ENCODE measurements around the gene COL4A2.

The COL4A2 gene

DNA sequence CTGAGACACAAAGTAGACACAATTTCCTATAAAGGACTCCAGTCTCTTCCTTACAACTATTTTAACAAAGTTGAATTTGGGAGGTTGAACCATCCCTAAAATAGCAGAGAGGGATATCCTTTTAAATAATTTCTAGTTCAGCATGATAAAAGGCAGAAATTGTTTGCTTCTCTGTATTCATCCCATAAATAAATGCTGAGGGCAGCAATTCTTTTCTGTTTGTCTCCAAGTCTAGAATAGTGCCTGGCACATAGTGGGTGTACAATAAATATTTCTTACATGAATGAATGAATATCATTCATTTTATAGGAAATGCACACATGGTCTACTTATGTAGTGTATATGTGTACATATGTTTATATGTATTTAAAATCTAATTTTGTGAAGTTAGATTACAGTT lies 12.5 kb upstream of the COL4A2 start:
- H3K9me3 Mint-ChIP-seq: peaks cover 3% of the 10 kb centered on the region
- peaks cover 31% of the 10 kb centered on the region for H3K4me1 Mint-ChIP-seq
- H3K36me3 Mint-ChIP-seq (ENCODE audit: low read depth): peaks cover 25% of the 10 kb centered on the region
- H3K27me3 Mint-ChIP-seq (ENCODE audit: low read depth): no peaks in the 10 kb centered on the region
- TF ChIP-seq, protein P1, sequence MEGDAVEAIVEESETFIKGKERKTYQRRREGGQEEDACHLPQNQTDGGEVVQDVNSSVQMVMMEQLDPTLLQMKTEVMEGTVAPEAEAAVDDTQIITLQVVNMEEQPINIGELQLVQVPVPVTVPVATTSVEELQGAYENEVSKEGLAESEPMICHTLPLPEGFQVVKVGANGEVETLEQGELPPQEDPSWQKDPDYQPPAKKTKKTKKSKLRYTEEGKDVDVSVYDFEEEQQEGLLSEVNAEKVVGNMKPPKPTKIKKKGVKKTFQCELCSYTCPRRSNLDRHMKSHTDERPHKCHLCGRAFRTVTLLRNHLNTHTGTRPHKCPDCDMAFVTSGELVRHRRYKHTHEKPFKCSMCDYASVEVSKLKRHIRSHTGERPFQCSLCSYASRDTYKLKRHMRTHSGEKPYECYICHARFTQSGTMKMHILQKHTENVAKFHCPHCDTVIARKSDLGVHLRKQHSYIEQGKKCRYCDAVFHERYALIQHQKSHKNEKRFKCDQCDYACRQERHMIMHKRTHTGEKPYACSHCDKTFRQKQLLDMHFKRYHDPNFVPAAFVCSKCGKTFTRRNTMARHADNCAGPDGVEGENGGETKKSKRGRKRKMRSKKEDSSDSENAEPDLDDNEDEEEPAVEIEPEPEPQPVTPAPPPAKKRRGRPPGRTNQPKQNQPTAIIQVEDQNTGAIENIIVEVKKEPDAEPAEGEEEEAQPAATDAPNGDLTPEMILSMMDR (IDR thresholded peaks at IDR 0.05; ENCODE audit: unreplicated experiment in 3 of 3): no peak
- H3K4me3 Mint-ChIP-seq: no peak overlapping the region
- no peak overlapping the region for H3K27ac Mint-ChIP-seq

DNA sequence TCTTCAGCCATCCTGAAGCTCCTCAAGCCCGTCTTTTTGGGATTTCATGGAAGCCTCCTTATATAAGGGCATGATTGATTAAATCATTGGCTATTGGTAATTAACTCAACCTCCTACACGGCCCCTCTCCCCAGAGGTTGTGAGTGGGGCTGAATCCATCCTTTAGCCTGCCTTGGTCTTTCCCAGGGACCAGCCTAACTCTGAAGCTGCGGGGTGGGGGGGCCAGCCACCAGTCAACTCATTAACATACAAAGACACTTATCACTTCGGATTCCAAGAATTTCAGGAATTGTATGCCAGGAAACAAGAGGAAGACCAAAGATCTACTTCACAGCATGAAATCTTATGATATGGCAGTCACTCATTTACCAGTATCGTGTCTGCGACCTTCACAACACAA lies 10.1 kb upstream of the COL4A2 start:
- Mint-ChIP-seq H3K27me3 (ENCODE audit: low read depth) (no peaks in the 10 kb centered on the region), H3K36me3 (ENCODE audit: low read depth) (peaks cover 8% of the 10 kb centered on the region), H3K27ac (peak overlapping the region in 2 of 3 experiments; percentile 9 to 77), H3K4me3 (no peak overlapping the region), H3K4me1 (peaks cover 45% of the 10 kb centered on the region), H3K9me3 (no peaks in the 10 kb centered on the region)
- TF ChIP-seq, protein P1 (IDR thresholded peaks at IDR 0.05; ENCODE audit: unreplicated experiment in 3 of 3): no peak

DNA sequence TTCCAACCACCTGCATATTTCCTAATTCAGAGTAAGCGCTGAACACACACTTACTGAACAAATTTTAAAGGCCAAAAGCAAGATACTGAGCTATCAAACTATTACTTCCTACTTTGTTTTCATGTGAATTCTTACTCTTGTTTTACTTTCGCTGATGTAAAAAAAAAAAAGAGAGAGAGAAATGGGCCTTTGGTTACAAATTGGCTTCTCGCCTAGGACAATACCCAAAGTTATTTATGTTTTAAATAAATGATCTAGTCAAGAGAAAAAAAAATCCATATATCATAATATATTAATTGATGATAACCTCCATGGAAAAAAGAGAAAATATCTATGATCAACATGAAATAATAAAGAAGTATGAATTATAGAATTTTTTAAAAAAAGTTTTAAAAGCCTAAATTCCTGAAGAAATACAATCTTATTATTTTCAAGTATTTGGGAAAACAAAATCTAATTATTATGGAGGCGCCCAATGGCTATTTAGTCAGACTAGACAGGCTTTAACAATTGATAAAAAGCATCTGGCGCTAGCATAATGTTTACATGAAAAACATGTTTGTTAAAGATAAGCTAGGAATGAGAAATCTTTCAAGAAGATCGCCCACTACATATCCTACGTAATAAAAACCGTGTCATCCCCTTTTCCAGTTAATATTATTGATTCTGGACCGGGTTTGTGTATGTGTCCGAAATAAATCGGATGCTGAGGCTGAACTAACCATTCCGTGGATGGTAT lies 9.1 kb upstream of the COL4A2 start:
- H3K27ac Mint-ChIP-seq: peak overlapping the region; percentile 77 to 88 (median 80)
- no peaks in the 10 kb centered on the region for H3K27me3 Mint-ChIP-seq (ENCODE audit: low read depth)
- H3K36me3 Mint-ChIP-seq (ENCODE audit: low read depth): peaks cover 3% of the 10 kb centered on the region
- peaks cover 53% of the 10 kb centered on the region for H3K4me1 Mint-ChIP-seq
- TF ChIP-seq, protein P1 (IDR thresholded peaks at IDR 0.05; ENCODE audit: unreplicated experiment in 3 of 3): no peak
- no peaks in the 10 kb centered on the region for H3K9me3 Mint-ChIP-seq
- no peak overlapping the region for H3K4me3 Mint-ChIP-seq

DNA sequence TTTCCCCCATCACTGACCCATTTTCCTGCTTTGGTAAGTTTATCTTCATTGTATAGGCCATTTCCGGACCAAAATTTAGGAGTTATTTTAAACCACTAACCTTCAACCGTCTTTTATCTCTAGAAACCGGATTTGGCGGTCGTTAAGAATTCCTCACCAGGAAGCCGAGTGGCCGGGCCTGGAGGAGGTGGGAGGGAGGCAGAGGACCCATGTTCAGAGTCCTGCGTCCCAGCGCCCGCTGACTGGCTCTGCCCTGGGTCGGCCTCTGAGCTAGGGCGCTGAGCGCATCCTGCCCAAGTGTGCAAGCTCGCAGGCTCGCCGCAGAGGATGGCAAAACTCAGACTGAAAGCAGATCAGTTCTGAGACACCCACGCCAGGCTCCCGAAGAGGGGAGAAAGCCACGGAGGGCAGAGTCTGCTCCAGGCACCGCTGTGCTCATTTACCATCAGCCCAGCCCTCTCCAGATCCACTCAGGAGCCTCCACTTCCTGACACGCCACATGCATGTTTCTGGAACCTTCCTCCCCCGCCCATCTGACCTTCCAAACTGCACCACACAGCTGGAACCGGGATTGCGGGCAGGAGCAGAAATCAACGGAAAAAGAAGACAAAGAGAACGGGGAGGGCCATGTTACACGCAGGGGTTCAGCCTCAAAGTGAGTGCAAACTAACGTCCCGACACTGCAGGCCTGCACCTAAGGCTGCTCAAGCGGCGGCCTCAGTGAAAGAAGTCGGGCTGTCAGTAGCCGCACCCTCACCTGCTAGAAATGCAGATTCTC lies 8.4 kb upstream of the COL4A2 start:
- no peaks in the 10 kb centered on the region for H3K27me3 Mint-ChIP-seq (ENCODE audit: low read depth)
- peaks cover 3% of the 10 kb centered on the region for H3K36me3 Mint-ChIP-seq (ENCODE audit: low read depth)
- peak overlapping the region; percentile 64 to 80 (median 77) for H3K27ac Mint-ChIP-seq
- H3K4me1 Mint-ChIP-seq: peaks cover 61% of the 10 kb centered on the region
- H3K4me3 Mint-ChIP-seq: peak overlapping the region in 1 of 3 experiments; percentile 41
- TF ChIP-seq, protein P1 (IDR thresholded peaks at IDR 0.05; ENCODE audit: unreplicated experiment in 3 of 3): no peak
- H3K9me3 Mint-ChIP-seq: no peaks in the 10 kb centered on the region

DNA sequence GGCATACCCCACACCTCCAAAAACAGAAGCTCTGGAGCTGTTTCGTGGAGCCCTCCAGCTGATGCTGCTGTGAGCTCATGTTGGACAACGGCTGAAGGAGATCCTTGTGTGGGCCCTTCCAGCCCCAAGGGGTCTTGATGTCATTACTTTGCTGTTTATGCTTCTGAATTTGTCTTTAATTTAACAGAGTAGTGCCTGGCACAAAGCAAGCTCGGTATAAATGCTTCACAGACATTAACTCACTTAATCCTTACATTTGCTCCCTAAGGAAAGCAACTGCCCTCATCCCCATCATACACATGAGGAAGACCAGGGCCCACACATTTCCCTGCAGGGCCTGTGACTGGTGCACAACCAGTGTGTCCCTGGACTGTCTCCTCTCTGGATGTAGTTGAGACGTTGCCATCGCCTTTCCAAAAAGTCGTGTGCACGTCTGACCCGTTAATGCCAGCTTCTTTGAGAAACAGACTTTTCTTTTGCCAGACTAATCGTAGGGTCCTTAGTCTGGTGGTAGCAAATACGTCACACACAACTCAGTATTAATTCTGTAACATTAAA lies 7.7 kb upstream of the COL4A2 start:
- Mint-ChIP-seq H3K36me3 (ENCODE audit: low read depth) (peaks cover 3% of the 10 kb centered on the region), H3K27me3 (ENCODE audit: low read depth) (no peaks in the 10 kb centered on the region), H3K4me1 (peaks cover 68% of the 10 kb centered on the region), H3K4me3 (no peak overlapping the region), H3K27ac (peak overlapping the region in 1 of 3 experiments; percentile 26), H3K9me3 (no peaks in the 10 kb centered on the region)
- TF ChIP-seq, protein P1 (IDR thresholded peaks at IDR 0.05; ENCODE audit: unreplicated experiment in 3 of 3): no peak
